ENCODE measurements around the gene IGFBP3.
"Not testable (repeated sequence)": the region's sequence is repeated elsewhere in the genome, so short reads cannot be mapped to it uniquely, and the experiment has no call there.

The IGFBP3 gene

GRCh38 chr7:45920502-45921380, at the start of gene IGFBP3:
TSS of gene IGFBP3 (minus strand) at chr7:45921272. CDS start at chr7:45921140, 132 bp downstream.
- DNase-seq: no peak

- no peak for DNase-seq
These were observed 49.4 kb upstream of the IGFBP3 start for GRCh38 chr7:45970454-45970853.

GRCh38 chr7:45969940-45970339, 48.9 kb upstream of the IGFBP3 start:
- DNase-seq: no peak

- DNase-seq: no peak
These were observed 47.9 kb upstream of the IGFBP3 start for GRCh38 chr7:45968856-45969541.

- DNase-seq: no peak
These were observed 47.2 kb upstream of the IGFBP3 start for GRCh38 chr7:45968312-45968711.

GRCh38 chr7:45967591-45968157, 46.6 kb upstream of the IGFBP3 start:
- DNase-seq: no peak

GRCh38 chr7:45962861-45963260, 41.8 kb upstream of the IGFBP3 start:
- no peak for DNase-seq

- DNase-seq: no peak
These were observed 36.6 kb upstream of the IGFBP3 start for GRCh38 chr7:45957721-45958120.

GRCh38 chr7:45955286-45955685, 34.2 kb upstream of the IGFBP3 start:
- DNase-seq: no peak

GRCh38 chr7:45953055-45953454, 32.0 kb upstream of the IGFBP3 start:
- DNase-seq: not testable (repeated sequence)

GRCh38 chr7:45944058-45944457, 23.0 kb upstream of the IGFBP3 start:
- no peak for DNase-seq

GRCh38 chr7:45940939-45941338, 19.9 kb upstream of the IGFBP3 start:
- DNase-seq: no peak

GRCh38 chr7:45940237-45940781, 19.2 kb upstream of the IGFBP3 start:
- not testable (repeated sequence) for DNase-seq

- DNase-seq: no peak
These were observed 18.5 kb upstream of the IGFBP3 start for GRCh38 chr7:45939574-45939973.

- no peak for DNase-seq
These were observed 17.7 kb upstream of the IGFBP3 start for GRCh38 chr7:45938626-45939302.

GRCh38 chr7:45937862-45938261, 16.8 kb upstream of the IGFBP3 start:
- no peak for DNase-seq

- DNase-seq: no peak
These were observed 16.2 kb upstream of the IGFBP3 start for GRCh38 chr7:45937301-45937700.

GRCh38 chr7:45930967-45931366, 9.9 kb upstream of the IGFBP3 start:
- DNase-seq: no peak

GRCh38 chr7:45927721-45928120, 6.6 kb upstream of the IGFBP3 start:
- DNase-seq: no peak

- no peak for DNase-seq
These were observed 3.2 kb upstream of the IGFBP3 start for GRCh38 chr7:45924283-45924682.

GRCh38 chr7:45923818-45924217, 2.7 kb upstream of the IGFBP3 start:
- no peak for DNase-seq

GRCh38 chr7:45923290-45923689, 2.2 kb upstream of the IGFBP3 start:
- DNase-seq: peak; percentile 28

- DNase-seq: no peak
These were observed 1.7 kb upstream of the IGFBP3 start for GRCh38 chr7:45922810-45923209.

Measured in activated gamma-delta T cell treated with Interleukin-2 at 50 U/mL for 16 hours (primary cell).